ENCODE data around the gene MT1X.

DNA sequence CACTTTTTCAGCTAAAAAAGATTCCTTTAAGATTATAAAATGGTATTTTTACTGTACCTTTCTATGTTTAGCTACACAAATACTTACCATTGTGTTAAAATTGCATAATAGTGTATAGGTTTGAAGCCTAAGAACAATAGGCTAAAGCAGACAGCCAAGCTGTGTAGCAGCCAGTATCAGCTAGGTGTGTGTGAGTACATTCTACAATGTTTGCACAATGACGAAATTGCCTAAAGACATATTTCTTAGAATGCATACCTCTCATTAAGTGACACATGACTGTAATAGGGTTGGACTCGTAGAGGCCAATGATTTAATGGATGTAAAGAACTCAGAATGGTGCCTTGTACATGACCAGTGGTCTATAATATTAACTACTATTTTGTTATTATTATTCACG is 32.5 kb upstream of the MT1X start:
- TF ChIP-seq, protein P1, sequence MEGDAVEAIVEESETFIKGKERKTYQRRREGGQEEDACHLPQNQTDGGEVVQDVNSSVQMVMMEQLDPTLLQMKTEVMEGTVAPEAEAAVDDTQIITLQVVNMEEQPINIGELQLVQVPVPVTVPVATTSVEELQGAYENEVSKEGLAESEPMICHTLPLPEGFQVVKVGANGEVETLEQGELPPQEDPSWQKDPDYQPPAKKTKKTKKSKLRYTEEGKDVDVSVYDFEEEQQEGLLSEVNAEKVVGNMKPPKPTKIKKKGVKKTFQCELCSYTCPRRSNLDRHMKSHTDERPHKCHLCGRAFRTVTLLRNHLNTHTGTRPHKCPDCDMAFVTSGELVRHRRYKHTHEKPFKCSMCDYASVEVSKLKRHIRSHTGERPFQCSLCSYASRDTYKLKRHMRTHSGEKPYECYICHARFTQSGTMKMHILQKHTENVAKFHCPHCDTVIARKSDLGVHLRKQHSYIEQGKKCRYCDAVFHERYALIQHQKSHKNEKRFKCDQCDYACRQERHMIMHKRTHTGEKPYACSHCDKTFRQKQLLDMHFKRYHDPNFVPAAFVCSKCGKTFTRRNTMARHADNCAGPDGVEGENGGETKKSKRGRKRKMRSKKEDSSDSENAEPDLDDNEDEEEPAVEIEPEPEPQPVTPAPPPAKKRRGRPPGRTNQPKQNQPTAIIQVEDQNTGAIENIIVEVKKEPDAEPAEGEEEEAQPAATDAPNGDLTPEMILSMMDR (conservative IDR thresholded peaks at IDR 0.05; ENCODE audit: low read length): no peak
- no peak for TF ChIP-seq EZH2phosphoT487 (IDR thresholded peaks at IDR 0.05; ENCODE audit: borderline replicate concordance, low read depth, low read length)

Data from OCI-LY7 (cell line).